Panc1 (cell line): ENCODE measurements around the gene LDLRAP1. TPM values are rescaled to one million over a fixed set of nuclear protein-coding genes. Genes with fewer than 3 reads are reported as not detected.

Experiments used
- ATAC-seq: fragments of 200-7000 bp; cut with Tn5 transposase; 2 replicates; pipeline ENCODE4 v1.9.1; 2020; ENCODE audit warnings: mild to moderate bottlenecking, moderate library complexity
- BruUV-seq: library from RNA; stranded (reverse); fragments of 400-500 nt; replicated peaks from 2 replicates; lab custom pipeline; 2021; lab: Mats Ljungman, UMichigan
- CTCF ChIA-PET: fragments of 300-600 bp; sonication (Branson Sonifier 250); formaldehyde crosslinking; loops from one replicate; lab custom pipeline; 2022; ENCODE audit warnings: antibody characterized with exemption; lab: Charles Lee
- POLR2A ChIA-PET: fragments of 300-600 bp; sonication (Branson Sonifier 250); formaldehyde crosslinking; loops from one replicate; lab custom pipeline; 2022; ENCODE audit warnings: antibody characterized with exemption; lab: Charles Lee
- DNase-seq: peaks from one replicate; pipeline ENCODE4 v3.0.0-alpha.2; 2010; ENCODE audit warnings: low read depth, low spot score
- H3K27ac ChIP-seq: 2 replicates; pipeline ENCODE4 v1.5.1; 2011; ENCODE audit warnings: mild to moderate bottlenecking, low read length, inconsistent platforms
- H3K27me3 ChIP-seq: fragments of 200-500 bp; sonication (Bioruptor generic); 2 replicates; pipeline ENCODE4 v1.6.0; 2014; ENCODE audit warnings: low read length, inconsistent platforms; ENCODE audit not compliant: control insufficient read depth, insufficient read depth
- H3K36me3 ChIP-seq: fragments of 200-500 bp; sonication (Bioruptor generic); 2 replicates; pipeline ENCODE4 v1.5.1; 2014; ENCODE audit warnings: inconsistent platforms, mild to moderate bottlenecking, low read length, moderate library complexity; ENCODE audit not compliant: control insufficient read depth, insufficient read depth
- H3K4me1 ChIP-seq: 2 replicates; pipeline ENCODE4 v1.5.1; 2011; ENCODE audit warnings: inconsistent platforms, mild to moderate bottlenecking, low read length, moderate library complexity; ENCODE audit not compliant: control insufficient read depth, insufficient read depth
- H3K4me3 ChIP-seq, 2 experiments: 2 replicates each; pipeline ENCODE4 v1.5.1; 2011 to 2012; ENCODE audit warnings: low read depth in 2 of 2, low read length in 2 of 2, mild to moderate bottlenecking in 2 of 2, inconsistent platforms in 1 of 2, moderate library complexity in 1 of 2
- H3K9me3 ChIP-seq: fragments of 200-500 bp; sonication (Bioruptor generic); 2 replicates; pipeline ENCODE4 v1.5.1; 2014; ENCODE audit warnings: low read depth, mild to moderate bottlenecking, inconsistent platforms, low read length, moderate library complexity; ENCODE audit not compliant: control insufficient read depth, insufficient read depth
- CTCF ChIP-seq: fragments of 450-650 bp; IDR thresholded peaks from 2 replicates; pipeline ENCODE4 v1.5.1; 2017; ENCODE audit warnings: mild to moderate bottlenecking
- POLR2AphosphoS5 ChIP-seq: IDR thresholded peaks from 2 replicates; pipeline ENCODE4 v1.6.1; 2012; ENCODE audit warnings: mild to moderate bottlenecking, low read depth, low read length, moderate library complexity
- REST ChIP-seq, 2 experiments: IDR thresholded peaks; 2 replicates each; pipeline ENCODE4 v1.6.1; 2011 to 2012; ENCODE audit warnings: low read depth in 2 of 2, control low read depth in 1 of 2, low read length in 1 of 2, mild to moderate bottlenecking in 1 of 2, moderate library complexity in 1 of 2; ENCODE audit not compliant: insufficient read depth in 1 of 2
- SIN3A ChIP-seq: IDR thresholded peaks from 2 replicates; pipeline ENCODE4 v1.6.1; 2012; ENCODE audit warnings: low read depth, mild to moderate bottlenecking, low read length, moderate library complexity, borderline replicate concordance; ENCODE audit not compliant: insufficient read depth
- TCF7L2 ChIP-seq: IDR thresholded peaks from 2 replicates; pipeline ENCODE4 v1.6.1; 2011; ENCODE audit warnings: mild to moderate bottlenecking, low read depth, low read length, inconsistent platforms
- in situ Hi-C: cut with HindIII; loops from 2 replicates; pipeline ENCODE4 v1.10.0; 2016; ENCODE audit warnings: low sequenced_read_pairs, low pct_unique_long_range_greater_than_20kb
- intact Hi-C: fragments of 100-400 bp; cut with micrococcal nuclease; formaldehyde crosslinking; loops from one replicate; pipeline ENCODE4 v1.10.0; 2022; ENCODE audit not compliant: unreplicated experiment
- total RNA-seq: library from RNA; stranded (reverse); gene quantifications from one replicate; pipeline ENCODE4 v1.2.1, GENCODE V29; 2021; ENCODE audit not compliant: unreplicated experiment

Gene LDLRAP1
- total RNA-seq, 1 experiment from 2014 or later, result 23.1 TPM

- BruUV-seq, result no TSS peak
- ATAC-seq (no peak), DNase-seq (no peak)
- ChIA-PET CTCF (no interaction called here), POLR2A (no interaction called here)
- no peaks in the 10 kb centered on the region for H3K9me3 ChIP-seq
- no peaks in the 10 kb centered on the region for H3K36me3 ChIP-seq
- no peak overlapping the region for H3K4me3 ChIP-seq
- no peaks in the 10 kb centered on the region; the same call in 1 of the 2 replicates for H3K4me1 ChIP-seq
- H3K27ac ChIP-seq, result no peak overlapping the region
- intact Hi-C loops (no loop called here), in situ Hi-C loops (no loop called here)
- TF ChIP-seq TCF7L2 (no peak), POLR2AphosphoS5 (no peak), SIN3A (no peak), REST (IDR thresholded peaks at IDR 0.05; ENCODE audit: insufficient read depth in 1 of 2, low read depth in 2 of 2, low read length in 1 of 2) (no peak), CTCF (no peak)
- no peaks in the 10 kb centered on the region for H3K27me3 ChIP-seq
Observed at GRCh38 chr1:25529518-25530185, 13.8 kb upstream of the LDLRAP1 start.

GRCh38 chr1:25530186-25531081 lies 13.0 kb upstream of the LDLRAP1 start:
- in situ Hi-C loops, result no loop called here
- ATAC-seq (peak; percentile 29), DNase-seq (no peak)
- H3K27me3 ChIP-seq, result no peaks in the 10 kb centered on the region
- no peaks in the 10 kb centered on the region; the same call in 1 of the 2 replicates for H3K4me1 ChIP-seq
- H3K36me3 ChIP-seq, result no peaks in the 10 kb centered on the region
- intact Hi-C loops, result no loop called here
- POLR2A ChIA-PET, result no interaction called here
- TF ChIP-seq REST (IDR thresholded peaks at IDR 0.05; ENCODE audit: insufficient read depth in 1 of 2, low read depth in 2 of 2, low read length in 1 of 2), result no peak
- no peak for TF ChIP-seq CTCF
- no peak for TF ChIP-seq TCF7L2
- TF ChIP-seq SIN3A, result no peak
- no peak for TF ChIP-seq POLR2AphosphoS5
- H3K4me3 ChIP-seq, result no peak overlapping the region
- H3K27ac ChIP-seq, result no peak overlapping the region
- CTCF ChIA-PET, result no interaction called here
- H3K9me3 ChIP-seq, result no peaks in the 10 kb centered on the region
- BruUV-seq, result no TSS peak
